Fibroblast of skin of left quadriceps (primary cell): ENCODE data around the gene IL6.
"Not testable (repeated sequence)": the region's sequence is repeated elsewhere in the genome, so short reads cannot be mapped to it uniquely, and the experiment has no call there.

Experiments used
- DNase-seq, 2 experiments: peaks; one replicate each; pipeline ENCODE4 v3.0.0-alpha.2; 2013; ENCODE audit warnings: low read depth in 2 of 2

The IL6 gene

GRCh38 chr7:22726907-22727713 lies at the start of gene IL6:
TSS of gene IL6 (plus strand) at chr7:22727200. CDS start at chr7:22727263, 63 bp downstream.
- DNase-seq: peak; percentile 84 to 86

DNA sequence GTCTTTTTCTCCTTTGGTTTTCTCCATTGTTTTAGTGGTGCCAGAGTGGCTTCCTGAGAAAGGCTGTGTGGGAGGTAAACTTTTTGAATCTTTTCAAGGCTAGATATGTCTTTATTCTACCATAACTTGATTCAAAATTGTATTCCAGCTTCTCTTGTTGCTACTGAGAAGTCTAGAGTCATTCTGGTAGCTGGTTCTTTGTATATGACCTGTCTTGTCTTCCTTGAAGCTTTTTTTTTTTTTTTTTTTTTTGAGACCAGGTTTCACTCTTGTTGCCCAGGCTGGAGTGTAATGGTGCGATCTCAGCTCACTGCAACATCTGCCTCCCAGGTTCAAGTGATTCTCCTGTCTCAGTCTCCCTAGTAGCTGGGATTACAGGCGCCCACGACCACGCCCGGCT lies 49.7 kb upstream of the IL6 start:
- not testable (repeated sequence) for DNase-seq

DNA sequence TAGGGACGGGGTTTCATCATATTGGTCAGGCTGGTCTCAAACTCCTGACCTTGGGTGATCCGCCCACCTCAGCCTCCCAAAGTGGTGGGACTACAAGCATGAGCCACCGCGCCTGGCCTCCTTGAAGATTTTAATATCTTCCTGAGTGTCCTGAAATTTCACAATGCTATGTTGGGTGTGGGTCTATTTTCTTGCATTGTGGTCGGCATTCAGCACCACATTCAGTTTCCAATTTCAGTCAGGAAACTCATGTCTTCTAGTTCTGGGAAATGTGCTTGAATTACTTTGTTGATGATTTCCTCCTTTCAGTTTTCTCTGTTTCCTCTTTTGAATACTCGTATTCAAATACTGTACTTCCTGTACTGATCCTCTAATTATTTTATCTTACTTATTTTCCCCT lies 49.3 kb upstream of the IL6 start:
- no peak for DNase-seq

DNA sequence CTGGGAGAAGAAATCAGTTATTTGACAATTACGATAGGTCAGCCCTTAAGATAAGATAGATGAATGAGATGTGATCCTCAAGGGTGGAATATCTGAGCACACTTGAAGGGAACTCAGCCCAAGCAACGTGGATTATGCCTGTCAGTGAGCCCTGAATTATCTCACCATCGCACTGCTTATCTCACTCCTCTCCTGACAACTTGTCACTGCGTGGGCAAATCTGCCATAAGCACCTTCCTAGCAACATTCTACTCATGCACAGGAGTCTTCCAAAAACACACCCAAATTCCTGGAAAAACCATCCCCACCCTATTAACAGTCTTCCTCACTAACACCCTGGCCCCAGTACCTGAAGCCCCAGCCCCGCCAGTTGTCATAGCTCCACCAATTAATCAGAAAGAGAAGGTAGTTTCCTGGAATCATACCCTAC lies 46.5 kb upstream of the IL6 start:
- no peak for DNase-seq

DNA sequence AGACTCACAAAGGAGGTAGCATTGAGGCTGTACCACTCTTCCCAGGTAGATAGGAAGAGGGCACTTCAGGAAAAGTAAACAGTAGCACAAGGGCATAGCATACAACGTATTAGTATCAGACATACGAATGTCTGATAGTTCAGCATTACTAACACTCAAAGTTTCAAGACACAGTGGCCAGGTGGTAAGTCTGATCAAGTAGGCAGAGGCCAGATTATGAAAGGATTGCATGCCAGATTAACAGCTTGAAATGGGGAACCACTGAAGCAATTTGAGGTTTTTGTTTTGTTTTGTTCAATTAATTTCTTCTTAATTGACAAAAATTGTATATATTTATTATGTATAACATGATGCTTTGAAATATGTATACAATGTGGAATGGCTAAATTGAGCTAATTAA lies 45.7 kb upstream of the IL6 start:
- DNase-seq: no peak

- no peak for DNase-seq
These were observed 44.9 kb upstream of the IL6 start for GRCh38 chr7:22681852-22682657.

DNA sequence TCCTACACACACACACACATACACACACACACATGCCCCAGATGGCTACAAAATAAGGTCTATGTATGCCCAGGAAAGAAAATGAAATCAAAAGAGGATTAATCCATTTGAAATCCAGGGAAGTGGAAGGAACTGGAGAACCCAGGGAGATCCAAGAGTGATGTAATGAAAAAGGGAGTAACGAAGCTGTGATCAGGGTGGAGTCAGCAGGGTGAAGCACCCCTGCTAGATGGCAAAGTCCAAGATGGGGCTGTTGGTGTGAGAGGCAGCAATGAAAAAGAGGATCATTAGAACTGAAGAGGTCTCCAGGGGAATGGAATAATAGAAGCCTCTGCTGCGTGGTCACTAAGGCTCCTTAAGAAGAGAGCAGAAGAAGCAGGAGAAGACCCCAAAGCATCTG lies 43.6 kb upstream of the IL6 start:
- no peak for DNase-seq

GRCh38 chr7:22686620-22687019 lies 40.4 kb upstream of the IL6 start:
- no peak for DNase-seq

- DNase-seq: no peak
These were observed 38.9 kb upstream of the IL6 start for GRCh38 chr7:22688084-22688483.

GRCh38 chr7:22688934-22689333 lies 38.1 kb upstream of the IL6 start:
- not testable (repeated sequence) for DNase-seq

GRCh38 chr7:22694597-22695207 lies 32.3 kb upstream of the IL6 start:
- DNase-seq: no peak

GRCh38 chr7:22695476-22696132 lies 31.4 kb upstream of the IL6 start:
- no peak for DNase-seq

DNA sequence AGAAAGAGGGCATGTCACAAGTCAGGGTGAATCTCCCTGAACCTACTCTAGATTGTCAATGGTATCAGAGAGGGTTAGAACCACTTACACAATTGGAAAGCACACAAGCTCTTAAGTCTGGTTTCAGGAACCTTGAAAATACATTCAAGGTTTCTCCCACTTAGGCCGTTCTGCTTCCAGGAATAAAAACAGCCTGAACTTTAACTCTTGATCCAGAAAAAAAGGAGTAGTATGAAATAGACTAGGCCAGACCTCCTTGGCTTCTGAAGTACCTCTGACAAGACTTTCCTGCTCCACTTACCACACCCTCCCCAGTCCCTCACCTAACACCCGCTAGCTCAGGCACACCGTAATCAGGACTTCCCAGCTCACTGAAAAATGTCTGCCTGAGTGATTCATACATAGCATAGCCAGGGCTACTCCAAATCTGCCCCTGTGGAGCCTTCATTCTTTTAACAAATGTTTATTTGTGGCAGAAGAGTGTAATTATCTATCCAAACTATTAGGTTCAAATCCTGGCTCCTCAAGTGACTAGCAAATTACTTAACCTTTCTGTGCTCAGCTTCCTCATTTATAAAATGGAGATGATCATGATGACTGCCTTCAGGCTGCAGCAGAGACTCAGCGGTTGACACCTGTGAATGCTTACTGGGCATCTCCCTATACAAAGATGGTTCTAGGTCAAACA lies 30.3 kb upstream of the IL6 start:
- no peak for DNase-seq

DNA sequence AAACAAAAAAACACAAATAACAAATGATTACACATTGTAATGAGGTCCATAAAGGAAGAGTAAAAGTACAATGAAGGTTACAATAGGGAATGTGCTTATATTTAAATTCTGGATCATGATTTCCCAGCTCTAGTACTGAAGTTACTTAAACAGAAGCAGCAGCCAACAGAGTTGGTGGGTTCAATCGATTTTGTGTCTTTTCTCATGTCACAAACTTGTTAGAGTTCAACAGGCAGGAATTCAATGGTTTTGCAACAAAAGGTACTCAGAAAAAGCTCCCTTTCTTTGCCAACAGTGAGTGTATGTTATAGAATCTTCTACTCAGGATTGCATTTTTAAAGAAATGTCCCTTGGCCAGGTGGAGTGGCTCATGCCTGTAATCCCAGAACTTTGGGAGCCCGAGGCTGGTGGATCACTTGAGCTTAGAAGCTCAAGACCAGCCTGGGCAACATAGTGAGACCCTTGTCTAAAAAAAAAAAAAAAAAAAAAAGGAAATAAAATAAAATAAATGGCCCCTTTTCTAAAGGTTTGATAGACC lies 29.6 kb upstream of the IL6 start:
- no peak for DNase-seq

DNA sequence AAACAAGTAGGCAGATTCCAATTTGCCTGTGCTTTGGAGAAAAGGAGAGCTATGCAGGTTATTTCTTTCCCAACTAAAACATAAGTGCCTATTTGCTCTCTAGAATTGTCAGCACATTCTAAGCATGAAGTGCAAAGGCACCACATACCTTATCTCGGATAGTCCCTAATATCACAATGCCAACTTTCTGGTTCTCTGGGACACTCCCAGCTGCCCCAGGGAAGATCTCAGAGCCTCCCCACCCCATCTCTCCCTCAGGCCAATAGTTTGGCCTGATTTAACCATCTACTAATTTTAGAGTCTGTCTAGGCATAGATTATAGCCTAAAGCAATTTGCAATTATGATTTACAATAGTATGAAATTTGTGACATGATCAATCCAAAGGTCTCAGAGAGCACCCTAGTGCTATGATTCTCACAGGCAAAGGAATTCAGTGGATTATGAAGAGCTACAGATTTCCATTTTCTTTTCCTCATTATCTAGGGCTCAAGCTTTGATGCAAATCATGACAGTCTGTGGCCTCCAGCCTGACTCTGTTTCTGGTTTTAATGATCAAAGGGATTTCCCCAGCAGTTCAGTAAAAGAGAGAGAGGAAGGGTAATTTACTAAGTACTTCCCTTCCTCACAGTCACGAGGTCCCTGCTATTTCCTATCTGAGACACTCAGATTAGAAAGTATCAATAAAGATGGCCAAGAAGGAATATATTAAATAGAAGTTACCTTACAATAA lies 29.0 kb upstream of the IL6 start:
- no peak for DNase-seq

DNA sequence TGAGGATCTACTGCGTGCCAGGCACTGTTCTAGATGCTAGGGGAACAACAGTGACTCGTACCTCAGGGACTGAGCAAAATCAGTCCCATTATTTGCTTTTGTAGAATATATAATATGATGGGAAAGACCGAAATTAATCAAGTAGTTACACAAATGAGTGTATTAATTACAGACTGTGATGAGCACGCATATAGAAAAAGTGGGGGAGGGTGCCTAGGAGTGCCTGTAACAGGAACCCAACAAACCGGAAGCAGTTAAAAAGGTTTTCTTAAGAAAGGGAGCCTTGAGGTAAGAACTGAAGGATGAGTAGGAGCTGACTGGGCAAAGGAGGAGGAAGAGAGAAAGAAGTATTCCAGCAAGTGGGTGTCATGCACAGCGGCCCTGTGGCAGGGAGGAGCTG lies 28.2 kb upstream of the IL6 start:
- no peak for DNase-seq

DNA sequence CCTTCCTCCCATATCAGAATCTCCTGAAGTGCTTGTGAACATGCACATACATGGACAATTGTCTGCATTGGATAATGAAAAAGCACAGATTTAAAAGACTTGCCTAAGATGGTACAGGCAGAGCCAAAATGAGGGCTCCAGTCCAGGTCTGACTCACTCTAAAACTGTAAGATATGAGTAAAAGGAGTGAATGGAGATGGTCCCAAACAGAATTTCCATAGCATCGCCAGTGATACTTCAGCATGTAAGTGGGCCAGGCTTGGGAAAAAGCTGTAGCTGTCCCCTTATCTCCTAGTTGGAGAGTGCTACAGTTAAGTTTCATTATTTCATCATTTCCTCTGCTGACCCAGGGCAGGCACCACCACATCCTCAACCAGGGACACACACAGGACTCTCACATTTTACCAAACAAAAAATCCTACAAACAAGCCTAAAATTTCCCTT lies 26.4 kb upstream of the IL6 start:
- DNase-seq: no peak

- DNase-seq: no peak
These were observed 24.5 kb upstream of the IL6 start for GRCh38 chr7:22702516-22702915.

DNA sequence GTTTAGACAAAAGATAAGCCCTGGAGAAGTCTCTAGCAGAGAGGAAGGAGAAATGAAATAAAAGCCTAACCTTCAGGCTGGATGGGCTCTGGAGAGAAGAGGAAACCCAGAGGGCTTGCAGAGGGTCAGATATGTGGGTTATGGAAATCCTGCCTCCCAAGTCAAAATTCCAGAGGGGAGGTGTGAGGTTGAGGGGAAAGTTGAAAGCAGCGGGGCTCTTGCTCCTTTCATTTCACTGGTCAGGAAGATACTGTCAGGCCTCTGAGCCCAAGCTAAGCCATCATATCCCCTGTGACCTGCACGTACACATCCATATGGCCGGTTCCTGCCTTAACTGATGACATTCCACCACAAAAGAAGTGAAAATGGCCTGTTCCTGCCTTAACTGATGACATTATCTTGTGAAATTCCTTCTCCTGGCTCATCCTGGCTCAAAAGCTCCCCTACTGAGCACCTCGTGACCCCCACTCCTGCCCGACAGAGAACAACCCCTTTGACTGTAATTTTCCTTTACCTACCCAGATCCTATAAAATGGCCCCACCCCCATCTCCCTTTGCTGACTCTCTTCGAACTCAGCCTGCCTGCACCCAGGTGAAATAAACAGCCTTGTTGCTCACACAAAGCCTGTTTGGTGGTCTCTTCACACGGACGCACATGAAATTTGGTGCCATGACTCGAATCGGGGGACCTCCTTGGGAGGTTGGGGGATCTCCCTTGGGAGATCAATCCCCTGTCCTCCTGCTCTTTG lies 23.7 kb upstream of the IL6 start:
- not testable (repeated sequence) for DNase-seq
